Breast epithelium (tissue), 3 donors: ENCODE data around the gene TMEM145.

Source experiments
- CTCF ChIP-seq, 3 donors: fragments of 450-650 bp; IDR thresholded peaks; one replicate each; pipeline ENCODE4 v1.5.1; 2016 to 2017; ENCODE audit warnings: antibody characterized with exemption in 3 of 3, mild to moderate bottlenecking in 3 of 3, moderate library complexity in 3 of 3
- POLR2AphosphoS5 ChIP-seq, 3 donors: sonication (generic); formaldehyde crosslinking; IDR thresholded peaks; one replicate each; pipeline ENCODE4 v1.6.1; 2017; ENCODE audit warnings: antibody characterized with exemption in 3 of 3

- TF ChIP-seq POLR2AphosphoS5 (IDR thresholded peaks at IDR 0.05) = no peak
- TF ChIP-seq CTCF (IDR thresholded peaks at IDR 0.05) = no peak
Observed at GRCh38 chr19:42369433-42370067, 56.4 kb downstream of the TMEM145 start.
